ENCODE data around the gene ZCCHC3.

Gene ZCCHC3

DNA sequence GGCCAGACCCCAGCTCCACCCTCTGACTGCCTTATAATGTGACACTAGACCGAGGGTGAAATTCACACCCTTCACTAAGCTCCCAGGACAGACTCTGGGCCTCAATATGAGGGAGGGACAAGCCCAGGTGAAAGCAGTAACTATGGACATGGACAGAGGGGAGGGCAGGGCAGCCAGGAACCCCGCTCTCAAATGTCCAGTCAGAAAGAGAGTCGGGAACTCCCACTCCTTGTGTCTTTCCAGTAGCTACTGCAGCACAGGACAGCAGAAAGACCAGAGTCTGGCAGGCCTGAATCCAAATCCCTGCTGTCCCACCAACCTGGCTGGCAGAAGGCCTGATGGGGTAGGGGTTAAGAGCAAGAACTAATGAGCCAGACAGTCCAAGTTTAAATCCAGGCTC, 13.2 kb upstream of the ZCCHC3 start:
- no peak for DNase-seq (ENCODE audit: low read depth)

- DNase-seq (ENCODE audit: low read depth) = no peak
These were observed 10.9 kb upstream of the ZCCHC3 start for GRCh38 chr20:286508-286907.

GRCh38 chr20:288956-289692, 8.2 kb upstream of the ZCCHC3 start:
- no peak for DNase-seq (ENCODE audit: low read depth)

DNA sequence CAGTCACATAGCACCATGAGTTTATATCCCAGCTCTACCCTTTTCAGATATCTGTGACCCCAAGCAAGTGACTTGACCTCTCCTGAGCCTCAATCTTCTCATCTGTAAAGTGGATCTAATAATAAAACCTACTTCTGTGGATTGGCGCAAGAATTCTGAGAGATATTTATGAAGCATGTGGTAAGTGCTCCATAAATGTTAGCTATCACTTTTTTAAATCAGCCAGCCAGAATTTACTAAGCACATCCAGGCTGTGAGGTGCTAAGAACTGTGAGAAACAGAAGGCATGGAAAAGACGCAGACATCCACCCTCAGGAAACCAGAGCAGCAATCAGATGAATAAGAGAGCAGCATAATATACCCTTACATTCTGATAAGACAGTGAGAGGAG, 7.7 kb upstream of the ZCCHC3 start:
- DNase-seq (ENCODE audit: low read depth) = no peak

DNA sequence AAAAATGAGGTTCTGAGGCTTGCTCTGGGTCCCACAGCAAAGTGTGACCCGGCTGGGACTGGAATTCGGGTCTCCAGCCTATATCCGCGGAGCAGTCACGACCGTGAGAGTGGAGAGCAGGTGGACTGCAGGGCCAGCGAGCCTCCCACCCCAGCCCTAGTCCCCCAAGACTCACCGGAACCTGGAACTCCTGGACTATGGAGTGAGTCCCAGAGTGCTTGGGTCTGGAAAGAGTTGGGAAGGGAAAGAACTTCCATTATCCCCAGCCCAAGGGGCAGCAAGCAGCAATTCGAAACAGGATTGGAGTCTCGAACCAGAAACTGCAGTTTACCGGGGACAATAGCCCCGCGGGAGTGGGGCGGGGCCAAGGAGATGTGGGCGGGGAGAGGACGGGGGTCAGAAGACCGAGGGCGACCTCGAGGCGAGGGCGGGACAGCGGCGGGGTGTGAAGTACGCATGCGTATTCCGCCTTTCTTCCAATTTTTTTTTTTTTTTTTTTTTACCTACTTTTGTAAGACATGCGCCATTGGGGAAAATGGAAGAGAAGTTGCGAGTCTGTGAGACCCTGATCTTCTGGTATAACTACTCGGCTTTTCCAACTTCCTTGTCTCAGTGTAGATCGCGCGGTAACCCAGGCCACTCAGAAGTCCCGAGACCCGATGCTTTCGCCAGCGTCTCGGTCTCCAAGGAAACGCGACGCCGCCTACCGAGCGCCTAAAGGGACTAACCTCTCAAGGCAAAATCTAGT, 7.1 kb upstream of the ZCCHC3 start, which contains the start of gene C20orf96:
Gene C20orf96 (minus strand): TSS at position 667 of the 748 bp plus-strand sequence. CDS start 140 bp downstream, at position 527.
- peak; percentile 67 for DNase-seq (ENCODE audit: low read depth)

DNA sequence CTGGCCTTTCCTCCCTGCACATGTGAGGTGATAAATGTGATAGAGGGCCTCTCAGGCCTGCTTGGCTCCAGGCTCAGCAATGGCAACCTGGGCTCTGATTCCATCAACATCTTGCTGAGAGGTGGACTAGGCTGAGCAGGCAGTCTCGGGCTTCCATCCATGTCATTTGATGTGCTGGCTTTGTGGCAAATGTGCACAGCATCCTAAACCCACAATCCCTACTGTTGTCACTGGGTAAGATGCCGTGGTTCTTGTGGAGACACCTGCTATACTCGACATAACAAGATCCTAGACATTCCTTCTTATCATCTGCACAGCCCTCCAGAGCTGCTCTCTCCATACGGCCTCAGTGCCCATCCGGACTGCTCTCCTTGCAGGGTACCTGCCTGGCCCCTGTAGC, 2.8 kb upstream of the ZCCHC3 start:
- no peak for DNase-seq (ENCODE audit: low read depth)

DNA sequence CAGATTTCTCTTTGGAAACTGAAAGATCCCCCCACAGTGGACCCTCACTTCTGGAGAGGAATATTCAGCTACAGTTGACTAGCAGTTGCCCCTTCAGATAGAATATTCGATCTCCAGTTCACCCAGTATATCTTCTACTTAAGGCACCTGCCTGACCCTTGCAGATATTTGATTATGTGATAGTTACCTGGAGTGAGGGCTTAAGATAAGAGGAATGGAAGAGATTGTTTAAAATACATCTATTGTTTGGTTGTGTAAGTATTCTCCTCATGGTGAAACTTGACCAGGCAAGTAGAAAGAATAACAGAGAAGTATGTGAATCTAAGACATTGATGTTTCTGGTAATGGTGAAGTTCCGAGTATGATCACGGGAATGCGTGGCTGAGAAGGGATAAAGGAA, 1.6 kb upstream of the ZCCHC3 start:
- DNase-seq (ENCODE audit: low read depth) = no peak

DNA sequence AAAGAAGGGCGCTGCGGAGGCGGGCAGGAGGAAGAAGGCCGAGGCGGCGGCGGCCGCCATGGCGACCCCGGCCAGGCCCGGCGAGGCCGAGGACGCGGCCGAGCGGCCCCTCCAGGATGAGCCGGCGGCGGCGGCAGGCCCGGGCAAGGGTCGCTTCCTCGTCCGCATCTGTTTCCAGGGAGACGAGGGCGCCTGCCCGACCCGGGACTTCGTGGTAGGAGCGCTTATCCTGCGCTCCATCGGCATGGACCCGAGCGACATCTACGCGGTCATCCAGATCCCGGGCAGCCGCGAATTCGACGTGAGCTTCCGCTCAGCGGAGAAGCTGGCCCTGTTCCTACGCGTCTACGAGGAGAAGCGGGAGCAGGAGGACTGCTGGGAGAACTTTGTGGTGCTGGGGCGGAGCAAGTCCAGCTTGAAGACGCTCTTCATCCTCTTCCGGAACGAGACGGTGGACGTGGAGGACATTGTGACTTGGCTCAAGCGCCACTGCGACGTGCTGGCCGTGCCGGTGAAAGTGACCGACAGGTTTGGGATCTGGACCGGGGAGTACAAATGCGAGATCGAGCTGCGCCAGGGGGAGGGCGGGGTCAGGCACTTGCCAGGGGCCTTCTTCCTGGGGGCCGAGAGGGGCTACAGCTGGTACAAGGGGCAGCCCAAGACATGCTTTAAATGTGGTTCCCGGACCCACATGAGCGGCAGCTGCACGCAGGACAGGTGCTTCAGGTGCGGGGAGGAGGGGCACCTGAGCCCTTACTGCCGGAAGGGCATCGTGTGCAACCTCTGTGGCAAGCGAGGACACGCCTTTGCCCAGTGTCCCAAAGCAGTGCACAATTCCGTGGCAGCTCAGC, 780 bp downstream of the ZCCHC3 start:
- peak; percentile 8 for DNase-seq (ENCODE audit: low read depth)

GRCh38 chr20:298776-299391, 1.5 kb downstream of the ZCCHC3 start:
- DNase-seq (ENCODE audit: low read depth) = no peak

GRCh38 chr20:300345-300990, 3.1 kb downstream of the ZCCHC3 start:
- no peak for DNase-seq (ENCODE audit: low read depth)

- no peak for DNase-seq (ENCODE audit: low read depth)
These were observed 4.8 kb downstream of the ZCCHC3 start for GRCh38 chr20:301886-302848.

DNA sequence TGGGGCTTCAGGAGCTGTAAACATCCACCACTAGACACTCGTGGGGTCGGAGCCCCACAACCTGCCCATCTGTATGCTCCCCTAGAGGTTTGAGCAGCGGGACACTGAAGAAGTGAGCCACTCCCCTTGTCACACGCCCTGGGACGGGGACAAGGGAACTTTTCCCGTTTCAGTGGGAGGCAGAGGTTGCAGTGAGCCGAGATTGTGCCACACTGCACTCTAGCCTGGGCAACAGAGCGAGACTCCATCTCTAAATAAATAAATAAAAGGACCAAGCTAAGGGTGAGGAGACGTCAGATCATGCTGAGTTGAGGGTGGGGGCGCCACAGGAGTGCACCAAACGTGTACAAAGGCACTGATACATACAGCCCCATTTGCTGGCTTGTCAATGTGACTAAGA, 8.4 kb downstream of the ZCCHC3 start:
- DNase-seq (ENCODE audit: low read depth) = no peak

- no peak for DNase-seq (ENCODE audit: low read depth)
These were observed 11.2 kb downstream of the ZCCHC3 start for GRCh38 chr20:308427-309038.

DNA sequence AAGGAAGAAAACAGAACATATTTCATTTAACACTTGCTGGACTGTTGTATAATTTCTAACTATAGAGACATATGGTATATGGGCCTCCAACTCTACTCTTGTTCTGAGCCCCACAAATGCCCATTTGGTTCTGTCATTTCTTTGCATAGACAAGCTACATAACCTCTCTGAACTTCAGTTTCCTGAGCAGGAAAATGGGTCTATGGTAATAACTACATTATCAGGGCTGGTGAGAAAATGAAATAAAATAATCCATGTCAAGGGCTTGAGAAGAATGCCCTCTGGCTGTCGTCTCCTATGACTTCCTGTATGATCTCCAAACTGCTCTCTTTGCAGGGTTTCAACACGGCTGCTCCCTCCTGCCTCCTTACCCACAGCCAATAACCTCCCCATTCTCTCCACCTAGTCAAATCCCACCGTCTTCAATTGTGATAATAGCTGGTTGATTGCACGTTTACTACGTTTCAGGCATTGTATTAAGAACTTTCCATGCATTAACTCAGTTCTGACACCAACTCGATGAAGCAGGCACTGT, 12.0 kb downstream of the ZCCHC3 start:
- DNase-seq (ENCODE audit: low read depth) = no peak

- DNase-seq (ENCODE audit: low read depth) = peak; percentile 46
These were observed 12.7 kb downstream of the ZCCHC3 start for GRCh38 chr20:309841-310644.

DNA sequence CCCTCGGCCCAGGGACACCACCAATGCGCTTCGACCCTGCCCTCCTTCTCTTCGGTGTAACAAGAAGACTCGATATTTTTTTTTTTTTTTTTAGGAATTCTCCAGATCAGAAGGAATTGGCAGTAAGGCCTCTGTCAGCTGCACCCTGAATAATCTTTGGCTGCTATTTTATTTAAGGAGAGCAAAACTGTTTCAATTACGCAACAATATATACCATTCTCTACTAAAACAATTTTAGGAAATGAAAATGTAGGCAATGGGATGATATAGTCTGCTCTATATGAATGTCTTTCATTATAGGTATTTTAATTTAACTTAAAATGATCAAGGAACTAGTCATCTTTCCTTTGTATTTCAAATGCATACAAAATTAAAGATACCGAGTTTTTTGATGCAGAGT, 13.3 kb downstream of the ZCCHC3 start:
- DNase-seq (ENCODE audit: low read depth) = no peak

DNA sequence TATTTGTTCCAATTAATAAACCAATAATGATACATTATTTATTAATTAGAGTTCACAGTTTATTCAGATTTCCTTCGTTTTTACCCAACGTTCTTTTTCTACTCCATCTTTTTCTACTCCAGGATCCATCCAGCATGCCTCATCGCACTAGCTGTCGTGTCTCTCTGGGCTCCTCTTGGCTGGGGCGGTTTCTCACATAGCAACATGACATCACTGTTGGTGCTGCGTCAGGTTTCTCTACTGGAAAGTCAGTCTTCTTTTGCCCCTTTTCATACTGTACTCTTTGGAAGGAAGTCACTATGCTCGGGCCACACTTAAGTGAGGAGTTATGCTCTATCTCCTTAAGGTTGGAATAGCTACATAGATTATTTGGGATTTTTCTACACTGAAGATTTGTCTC, 14.2 kb downstream of the ZCCHC3 start:
- no peak for DNase-seq (ENCODE audit: low read depth)

- no peak for DNase-seq (ENCODE audit: low read depth)
These were observed 14.7 kb downstream of the ZCCHC3 start for GRCh38 chr20:312067-312466.

DNA sequence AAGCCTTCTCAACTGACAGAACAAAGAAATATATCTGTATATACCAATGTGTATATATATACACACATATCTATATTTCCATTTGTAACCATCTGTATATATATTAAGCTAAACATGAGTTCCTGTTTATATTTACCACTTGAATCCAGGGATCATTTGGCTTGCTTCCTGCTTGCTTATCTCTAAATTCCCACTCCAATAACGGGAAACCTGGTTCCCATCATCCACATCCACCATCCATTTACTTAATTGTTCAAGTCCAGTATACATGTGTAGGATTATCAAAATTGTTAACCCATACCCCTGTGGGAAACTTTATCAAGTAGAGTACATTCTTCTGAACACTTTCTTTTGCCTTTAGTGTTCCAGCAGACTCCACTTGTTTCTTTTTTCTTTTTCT, 15.5 kb downstream of the ZCCHC3 start:
- no peak for DNase-seq (ENCODE audit: low read depth)
